WTC11 (cell line): ENCODE measurements around the gene RASA2. TPM values are rescaled to one million over a fixed set of nuclear protein-coding genes. Genes with fewer than 3 reads are reported as not detected.

Source experiments
- ATAC-seq: fragments of 200-7000 bp; cut with Tn5 transposase; 2 replicates; pipeline ENCODE4 v1.10.0; 2021; ENCODE audit warnings: mild to moderate bottlenecking, moderate library complexity
- CTCF ChIA-PET: fragments of 300-600 bp; sonication (Branson Sonifier 250); formaldehyde crosslinking; loops from one replicate; lab custom pipeline; 2021; ENCODE audit warnings: antibody characterized with exemption; lab: Charles Lee
- POLR2A ChIA-PET: fragments of 350-600 bp; sonication (Branson Sonifier 250); formaldehyde crosslinking; loops from one replicate; lab custom pipeline; 2021; ENCODE audit warnings: antibody characterized with exemption; lab: Charles Lee
- DNase-seq: peaks from one replicate; pipeline ENCODE4 v3.0.0; 2021; ENCODE audit warnings: low spot score
- H3K27ac Mint-ChIP-seq: 2 replicates; pipeline ENCODE4 v1.8.0; 2021; ENCODE audit warnings: mixed read lengths
- H3K27me3 Mint-ChIP-seq: 2 replicates; pipeline ENCODE4 v1.8.0; 2021; ENCODE audit warnings: low read depth, mild to moderate bottlenecking, moderate library complexity, mixed read lengths
- H3K36me3 Mint-ChIP-seq: 2 replicates; pipeline ENCODE4 v1.8.0; 2021; ENCODE audit warnings: mixed read lengths
- H3K4me1 Mint-ChIP-seq: 2 replicates; pipeline ENCODE4 v1.8.0; 2022; ENCODE audit warnings: mixed read lengths
- H3K4me3 Mint-ChIP-seq: 2 replicates; pipeline ENCODE4 v1.8.0; 2021; ENCODE audit warnings: mild to moderate bottlenecking, moderate library complexity, mixed read lengths
- H3K9me3 Mint-ChIP-seq: 2 replicates; pipeline ENCODE4 v1.8.0; 2021; ENCODE audit warnings: mixed read lengths
- ELF4 ChIP-seq: sonication (generic); formaldehyde crosslinking; IDR thresholded peaks from 2 replicates; pipeline ENCODE4 v1.8.1; 2022; ENCODE audit warnings: low read depth, mild to moderate bottlenecking, moderate library complexity, missing genetic modification reagents
- EMX1 ChIP-seq: fragments of 250-450 bp; sonication (Bioruptor Pico); IDR thresholded peaks from 2 replicates; pipeline ENCODE4 v1.8.0; 2021; ENCODE audit warnings: mild to moderate bottlenecking
- FOXJ3 ChIP-seq: sonication (generic); formaldehyde crosslinking; IDR thresholded peaks from 2 replicates; pipeline ENCODE4 v1.9.0; 2021; ENCODE audit warnings: missing genetic modification reagents, mild to moderate bottlenecking, borderline replicate concordance
- FOXP1 ChIP-seq: sonication (generic); formaldehyde crosslinking; IDR thresholded peaks from 2 replicates; pipeline ENCODE4 v1.8.0; 2022; ENCODE audit warnings: missing genetic modification reagents, mild to moderate bottlenecking, moderate library complexity, borderline replicate concordance
- JAZF1 ChIP-seq: fragments of 250-450 bp; sonication (Bioruptor Pico); IDR thresholded peaks from 2 replicates; pipeline ENCODE4 v1.9.0; 2021; ENCODE audit warnings: moderate library complexity, mild to moderate bottlenecking, inconsistent platforms
- KAT7 ChIP-seq: sonication (generic); formaldehyde crosslinking; IDR thresholded peaks from 2 replicates; pipeline ENCODE4 v1.8.1; 2023; ENCODE audit warnings: missing genetic modification reagents, mild to moderate bottlenecking, borderline replicate concordance
- PRRX2 ChIP-seq: fragments of 250-450 bp; sonication (Bioruptor Pico); IDR thresholded peaks from 2 replicates; pipeline ENCODE4 v1.8.0; 2021; ENCODE audit warnings: mild to moderate bottlenecking
- RORB ChIP-seq: fragments of 250-450 bp; sonication (Bioruptor Pico); IDR thresholded peaks from 2 replicates; pipeline ENCODE4 v1.9.0; 2021; ENCODE audit warnings: mild to moderate bottlenecking
- SMAD3 ChIP-seq: sonication (generic); formaldehyde crosslinking; IDR thresholded peaks from 2 replicates; pipeline ENCODE4 v1.8.0; 2022; ENCODE audit warnings: missing genetic modification reagents, mild to moderate bottlenecking, borderline replicate concordance
- SP1 ChIP-seq: sonication (generic); formaldehyde crosslinking; conservative IDR thresholded peaks from 2 replicates; pipeline ENCODE4 v1.8.1; 2022; ENCODE audit warnings: missing genetic modification reagents
- TEAD4 ChIP-seq: sonication (generic); formaldehyde crosslinking; IDR thresholded peaks from 2 replicates; pipeline ENCODE4 v1.8.0; 2022; ENCODE audit warnings: mild to moderate bottlenecking, missing genetic modification reagents
- ZNF219 ChIP-seq: sonication (generic); formaldehyde crosslinking; IDR thresholded peaks from 2 replicates; pipeline ENCODE4 v1.8.0; 2023; ENCODE audit warnings: missing genetic modification reagents, mild to moderate bottlenecking, borderline replicate concordance
- ZNF317 ChIP-seq: sonication (generic); formaldehyde crosslinking; IDR thresholded peaks from 2 replicates; pipeline ENCODE4 v1.8.1; 2023; ENCODE audit warnings: low read depth, mild to moderate bottlenecking, moderate library complexity, missing genetic modification reagents, borderline replicate concordance
- total RNA-seq: library from RNA; stranded (reverse); gene quantifications from 3 replicates; pipeline ENCODE4 v1.2.3, GENCODE V29; 2021
- TF ChIP-seq, protein P1 (sequence below): sonication (generic); formaldehyde crosslinking; IDR thresholded peaks from 2 replicates; pipeline ENCODE4 v1.8.1; 2022; ENCODE audit warnings: mild to moderate bottlenecking, missing genetic modification reagents, moderate library complexity, borderline replicate concordance
- TF ChIP-seq, protein P2 (sequence below): sonication (generic); formaldehyde crosslinking; IDR thresholded peaks from 2 replicates; pipeline ENCODE4 v1.8.1; 2023; ENCODE audit warnings: mild to moderate bottlenecking, missing genetic modification reagents
- TF ChIP-seq, protein P3 (sequence below): fragments of 200-600 bp; IDR thresholded peaks from 2 replicates; pipeline ENCODE4 v1.8.0; 2022; ENCODE audit warnings: antibody characterized with exemption
- TF ChIP-seq, protein P4 (sequence below): fragments of 250-450 bp; sonication (Bioruptor Pico); IDR thresholded peaks from 2 replicates; pipeline ENCODE4 v1.9.0; 2021; ENCODE audit warnings: moderate library complexity, mild to moderate bottlenecking, inconsistent platforms, borderline replicate concordance
- TF ChIP-seq, protein P5 (sequence below): sonication (generic); formaldehyde crosslinking; IDR thresholded peaks from 2 replicates; pipeline ENCODE4 v1.8.0; 2022; ENCODE audit warnings: mild to moderate bottlenecking, missing genetic modification reagents
- TF ChIP-seq, protein P6 (sequence below): sonication (generic); formaldehyde crosslinking; IDR thresholded peaks from 2 replicates; pipeline ENCODE4 v1.8.0; 2022; ENCODE audit warnings: mild to moderate bottlenecking, missing genetic modification reagents
- TF ChIP-seq, protein P7 (sequence below): sonication (generic); formaldehyde crosslinking; IDR thresholded peaks from 2 replicates; pipeline ENCODE4 v1.8.1; 2022; ENCODE audit warnings: low read depth, missing genetic modification reagents, borderline replicate concordance

RASA2 gene
- total RNA-seq, 1 experiment from 2014 or later: 13.9 TPM

DNA sequence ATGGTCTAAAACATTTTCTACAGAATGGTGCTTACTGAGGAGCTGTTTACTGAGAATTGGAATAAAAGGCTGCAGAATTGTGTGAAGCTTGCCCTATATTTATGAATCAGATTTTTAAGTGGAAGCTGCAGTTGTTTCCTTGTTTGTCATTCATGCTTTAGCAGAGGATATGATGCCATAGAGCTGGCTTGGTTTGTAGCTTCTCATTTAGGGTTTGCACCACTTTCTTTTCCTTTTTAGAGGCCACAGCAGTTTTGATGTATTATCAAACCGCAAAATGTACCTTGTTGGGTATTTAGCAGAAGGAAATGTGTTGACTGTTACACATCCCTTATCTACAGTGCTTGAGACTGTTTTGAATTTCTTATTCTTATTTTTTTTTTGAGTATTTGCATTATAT, 66.2 kb downstream of the RASA2 start (continued):
- TF ChIP-seq, protein P1, sequence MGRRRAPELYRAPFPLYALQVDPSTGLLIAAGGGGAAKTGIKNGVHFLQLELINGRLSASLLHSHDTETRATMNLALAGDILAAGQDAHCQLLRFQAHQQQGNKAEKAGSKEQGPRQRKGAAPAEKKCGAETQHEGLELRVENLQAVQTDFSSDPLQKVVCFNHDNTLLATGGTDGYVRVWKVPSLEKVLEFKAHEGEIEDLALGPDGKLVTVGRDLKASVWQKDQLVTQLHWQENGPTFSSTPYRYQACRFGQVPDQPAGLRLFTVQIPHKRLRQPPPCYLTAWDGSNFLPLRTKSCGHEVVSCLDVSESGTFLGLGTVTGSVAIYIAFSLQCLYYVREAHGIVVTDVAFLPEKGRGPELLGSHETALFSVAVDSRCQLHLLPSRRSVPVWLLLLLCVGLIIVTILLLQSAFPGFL: no peak
- TF ChIP-seq TEAD4 (CRISPR knock-in tag): no peak
- TF ChIP-seq, protein P2, sequence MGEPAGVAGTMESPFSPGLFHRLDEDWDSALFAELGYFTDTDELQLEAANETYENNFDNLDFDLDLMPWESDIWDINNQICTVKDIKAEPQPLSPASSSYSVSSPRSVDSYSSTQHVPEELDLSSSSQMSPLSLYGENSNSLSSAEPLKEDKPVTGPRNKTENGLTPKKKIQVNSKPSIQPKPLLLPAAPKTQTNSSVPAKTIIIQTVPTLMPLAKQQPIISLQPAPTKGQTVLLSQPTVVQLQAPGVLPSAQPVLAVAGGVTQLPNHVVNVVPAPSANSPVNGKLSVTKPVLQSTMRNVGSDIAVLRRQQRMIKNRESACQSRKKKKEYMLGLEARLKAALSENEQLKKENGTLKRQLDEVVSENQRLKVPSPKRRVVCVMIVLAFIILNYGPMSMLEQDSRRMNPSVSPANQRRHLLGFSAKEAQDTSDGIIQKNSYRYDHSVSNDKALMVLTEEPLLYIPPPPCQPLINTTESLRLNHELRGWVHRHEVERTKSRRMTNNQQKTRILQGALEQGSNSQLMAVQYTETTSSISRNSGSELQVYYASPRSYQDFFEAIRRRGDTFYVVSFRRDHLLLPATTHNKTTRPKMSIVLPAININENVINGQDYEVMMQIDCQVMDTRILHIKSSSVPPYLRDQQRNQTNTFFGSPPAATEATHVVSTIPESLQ (CRISPR knock-in tag): no peak
- no peak for TF ChIP-seq FOXP1 (CRISPR knock-in tag)
- TF ChIP-seq, all 79 proteins: peak for 0

DNA sequence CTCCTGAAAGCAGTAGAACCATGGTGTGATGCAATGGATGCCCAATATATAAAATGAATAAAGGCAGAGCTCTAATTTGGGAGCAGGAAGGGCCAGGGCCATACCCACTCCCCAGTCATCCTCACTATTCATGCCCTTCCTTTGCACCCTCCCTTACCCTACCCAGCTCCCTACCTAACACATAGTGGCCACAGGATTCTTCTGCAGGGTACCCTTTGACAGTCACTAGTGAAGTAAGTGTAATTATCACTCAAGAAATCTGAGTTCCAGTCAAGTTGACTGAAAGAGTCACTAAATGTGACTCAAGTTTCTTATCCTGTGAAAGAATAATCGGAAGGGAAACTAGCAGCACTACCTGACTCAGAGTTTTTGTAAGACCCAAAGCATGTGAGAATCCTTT, 69.2 kb downstream of the RASA2 start:
- POLR2A ChIA-PET: no interaction called here

More for the DNA sequence above, 69.2 kb downstream of the RASA2 start:
- Mint-ChIP-seq H3K36me3 (no peaks in the 10 kb centered on the region), H3K4me1 (no peaks in the 10 kb centered on the region)
- DNase-seq: no peak
- CTCF ChIA-PET: interaction anchor here (0.9 to 3.1 kb wide), 2 partner anchors 96 to 252 kb away, joined by 3 to 11 read pairs; no protein-coding TSS in a partner anchor
- TF ChIP-seq, protein P3, sequence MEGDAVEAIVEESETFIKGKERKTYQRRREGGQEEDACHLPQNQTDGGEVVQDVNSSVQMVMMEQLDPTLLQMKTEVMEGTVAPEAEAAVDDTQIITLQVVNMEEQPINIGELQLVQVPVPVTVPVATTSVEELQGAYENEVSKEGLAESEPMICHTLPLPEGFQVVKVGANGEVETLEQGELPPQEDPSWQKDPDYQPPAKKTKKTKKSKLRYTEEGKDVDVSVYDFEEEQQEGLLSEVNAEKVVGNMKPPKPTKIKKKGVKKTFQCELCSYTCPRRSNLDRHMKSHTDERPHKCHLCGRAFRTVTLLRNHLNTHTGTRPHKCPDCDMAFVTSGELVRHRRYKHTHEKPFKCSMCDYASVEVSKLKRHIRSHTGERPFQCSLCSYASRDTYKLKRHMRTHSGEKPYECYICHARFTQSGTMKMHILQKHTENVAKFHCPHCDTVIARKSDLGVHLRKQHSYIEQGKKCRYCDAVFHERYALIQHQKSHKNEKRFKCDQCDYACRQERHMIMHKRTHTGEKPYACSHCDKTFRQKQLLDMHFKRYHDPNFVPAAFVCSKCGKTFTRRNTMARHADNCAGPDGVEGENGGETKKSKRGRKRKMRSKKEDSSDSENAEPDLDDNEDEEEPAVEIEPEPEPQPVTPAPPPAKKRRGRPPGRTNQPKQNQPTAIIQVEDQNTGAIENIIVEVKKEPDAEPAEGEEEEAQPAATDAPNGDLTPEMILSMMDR: no peak
- no peak for TF ChIP-seq EMX1 (CRISPR knock-in tag)
- TF ChIP-seq RORB (CRISPR knock-in tag): no peak
- no peak for TF ChIP-seq FOXP1 (CRISPR knock-in tag)
- no peak for TF ChIP-seq SMAD3 (CRISPR knock-in tag)
- no peak for TF ChIP-seq PRRX2 (CRISPR knock-in tag)
- no peak for TF ChIP-seq FOXJ3 (CRISPR knock-in tag)
- no peak for TF ChIP-seq KAT7
- no peak for TF ChIP-seq SP1
- TF ChIP-seq, protein P4, sequence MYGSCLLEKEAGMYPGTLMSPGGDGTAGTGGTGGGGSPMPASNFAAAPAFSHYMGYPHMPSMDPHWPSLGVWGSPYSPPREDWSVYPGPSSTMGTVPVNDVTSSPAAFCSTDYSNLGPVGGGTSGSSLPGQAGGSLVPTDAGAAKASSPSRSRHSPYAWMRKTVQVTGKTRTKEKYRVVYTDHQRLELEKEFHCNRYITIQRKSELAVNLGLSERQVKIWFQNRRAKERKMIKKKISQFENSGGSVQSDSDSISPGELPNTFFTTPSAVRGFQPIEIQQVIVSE (CRISPR knock-in tag): no peak
- TF ChIP-seq, protein P5, sequence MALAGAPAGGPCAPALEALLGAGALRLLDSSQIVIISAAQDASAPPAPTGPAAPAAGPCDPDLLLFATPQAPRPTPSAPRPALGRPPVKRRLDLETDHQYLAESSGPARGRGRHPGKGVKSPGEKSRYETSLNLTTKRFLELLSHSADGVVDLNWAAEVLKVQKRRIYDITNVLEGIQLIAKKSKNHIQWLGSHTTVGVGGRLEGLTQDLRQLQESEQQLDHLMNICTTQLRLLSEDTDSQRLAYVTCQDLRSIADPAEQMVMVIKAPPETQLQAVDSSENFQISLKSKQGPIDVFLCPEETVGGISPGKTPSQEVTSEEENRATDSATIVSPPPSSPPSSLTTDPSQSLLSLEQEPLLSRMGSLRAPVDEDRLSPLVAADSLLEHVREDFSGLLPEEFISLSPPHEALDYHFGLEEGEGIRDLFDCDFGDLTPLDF (CRISPR knock-in tag): no peak
- TF ChIP-seq, protein P6, sequence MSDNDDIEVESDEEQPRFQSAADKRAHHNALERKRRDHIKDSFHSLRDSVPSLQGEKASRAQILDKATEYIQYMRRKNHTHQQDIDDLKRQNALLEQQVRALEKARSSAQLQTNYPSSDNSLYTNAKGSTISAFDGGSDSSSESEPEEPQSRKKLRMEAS: no peak
- no peak for TF ChIP-seq ELF4
- TF ChIP-seq ZNF317 (CRISPR knock-in tag): no peak
- TF ChIP-seq, protein P7, sequence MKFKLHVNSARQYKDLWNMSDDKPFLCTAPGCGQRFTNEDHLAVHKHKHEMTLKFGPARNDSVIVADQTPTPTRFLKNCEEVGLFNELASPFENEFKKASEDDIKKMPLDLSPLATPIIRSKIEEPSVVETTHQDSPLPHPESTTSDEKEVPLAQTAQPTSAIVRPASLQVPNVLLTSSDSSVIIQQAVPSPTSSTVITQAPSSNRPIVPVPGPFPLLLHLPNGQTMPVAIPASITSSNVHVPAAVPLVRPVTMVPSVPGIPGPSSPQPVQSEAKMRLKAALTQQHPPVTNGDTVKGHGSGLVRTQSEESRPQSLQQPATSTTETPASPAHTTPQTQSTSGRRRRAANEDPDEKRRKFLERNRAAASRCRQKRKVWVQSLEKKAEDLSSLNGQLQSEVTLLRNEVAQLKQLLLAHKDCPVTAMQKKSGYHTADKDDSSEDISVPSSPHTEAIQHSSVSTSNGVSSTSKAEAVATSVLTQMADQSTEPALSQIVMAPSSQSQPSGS (CRISPR knock-in tag): no peak
- TF ChIP-seq, protein P2 (CRISPR knock-in tag): no peak
- no peak for TF ChIP-seq ZNF219 (CRISPR knock-in tag)
- TF ChIP-seq JAZF1 (CRISPR knock-in tag): no peak
- TF ChIP-seq, all 79 proteins: peak for 0
- Mint-ChIP-seq H3K9me3 (no peaks in the 10 kb centered on the region), H3K27ac (no peak overlapping the region), H3K27me3 (no peaks in the 10 kb centered on the region), H3K4me3 (no peak overlapping the region)
- ATAC-seq: no peak
